ENCODE data around the gene STK40.

GRCh38 chr1:36366091-36366661 is 19.5 kb downstream of the STK40 start:
- TF ChIP-seq POLR2A (IDR thresholded peaks at IDR 0.05) (no peak), CTCF (IDR thresholded peaks at IDR 0.05) (no peak)
